Measurements from ENCODE around the gene NECAB2. TPM values are rescaled to one million over a fixed set of nuclear protein-coding genes. Genes with fewer than 3 reads are reported as not detected.

NECAB2 gene
- total RNA-seq, 4 donors from 2014 or later = not detected

DNA sequence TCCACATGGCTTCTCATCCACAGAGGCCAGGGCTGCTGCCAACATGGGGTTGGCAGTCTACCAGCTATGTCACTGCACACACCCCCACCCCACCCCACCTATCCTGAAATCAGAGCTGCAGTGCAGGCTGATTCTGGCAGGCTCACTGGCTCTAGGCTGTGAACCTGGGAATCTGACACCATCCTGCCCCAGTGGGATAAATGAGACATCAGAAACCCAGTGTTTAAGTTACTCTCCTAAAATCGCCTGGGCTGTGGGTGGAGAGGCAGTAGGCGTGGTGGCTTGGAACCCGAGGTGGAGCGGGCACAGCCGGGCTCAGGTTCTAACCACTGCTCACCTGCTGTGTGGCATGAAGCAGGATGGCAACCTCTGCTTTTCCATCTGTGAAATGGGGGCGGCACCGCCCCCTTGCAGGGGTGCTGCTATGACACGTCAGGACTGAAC lies 69.0 kb downstream of the NECAB2 start:
- no peak overlapping the region for H3K27ac ChIP-seq (replicated peaks in 1 of 4)
- TF ChIP-seq POLR2AphosphoS5 (IDR thresholded peaks at IDR 0.05) (no peak), EP300 (IDR thresholded peaks at IDR 0.05) (no peak), POLR2A (IDR thresholded peaks at IDR 0.05; ENCODE audit: low read depth) (no peak)
- TF ChIP-seq, protein P1, sequence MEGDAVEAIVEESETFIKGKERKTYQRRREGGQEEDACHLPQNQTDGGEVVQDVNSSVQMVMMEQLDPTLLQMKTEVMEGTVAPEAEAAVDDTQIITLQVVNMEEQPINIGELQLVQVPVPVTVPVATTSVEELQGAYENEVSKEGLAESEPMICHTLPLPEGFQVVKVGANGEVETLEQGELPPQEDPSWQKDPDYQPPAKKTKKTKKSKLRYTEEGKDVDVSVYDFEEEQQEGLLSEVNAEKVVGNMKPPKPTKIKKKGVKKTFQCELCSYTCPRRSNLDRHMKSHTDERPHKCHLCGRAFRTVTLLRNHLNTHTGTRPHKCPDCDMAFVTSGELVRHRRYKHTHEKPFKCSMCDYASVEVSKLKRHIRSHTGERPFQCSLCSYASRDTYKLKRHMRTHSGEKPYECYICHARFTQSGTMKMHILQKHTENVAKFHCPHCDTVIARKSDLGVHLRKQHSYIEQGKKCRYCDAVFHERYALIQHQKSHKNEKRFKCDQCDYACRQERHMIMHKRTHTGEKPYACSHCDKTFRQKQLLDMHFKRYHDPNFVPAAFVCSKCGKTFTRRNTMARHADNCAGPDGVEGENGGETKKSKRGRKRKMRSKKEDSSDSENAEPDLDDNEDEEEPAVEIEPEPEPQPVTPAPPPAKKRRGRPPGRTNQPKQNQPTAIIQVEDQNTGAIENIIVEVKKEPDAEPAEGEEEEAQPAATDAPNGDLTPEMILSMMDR (IDR thresholded peaks at IDR 0.05) = no peak
- no peaks in the 10 kb centered on the region for H3K4me1 ChIP-seq
- WGBS = 90% methylated on average over 8 of the region's 8 CpGs
- H3K27me3 ChIP-seq = peaks cover 0 to 20% (median 0%) of the 10 kb centered on the region in 4 donors
- H3K4me3 ChIP-seq = no peak overlapping the region
- H3K36me3 ChIP-seq = no peaks in the 10 kb centered on the region
- DNase-seq (ENCODE audit: extremely low spot score) = no peak
- peaks cover 0 to 16% (median 11%) of the 10 kb centered on the region in 4 donors for H3K9me3 ChIP-seq
- intact Hi-C loops (cut with DNase I) = no loop called here

DNA sequence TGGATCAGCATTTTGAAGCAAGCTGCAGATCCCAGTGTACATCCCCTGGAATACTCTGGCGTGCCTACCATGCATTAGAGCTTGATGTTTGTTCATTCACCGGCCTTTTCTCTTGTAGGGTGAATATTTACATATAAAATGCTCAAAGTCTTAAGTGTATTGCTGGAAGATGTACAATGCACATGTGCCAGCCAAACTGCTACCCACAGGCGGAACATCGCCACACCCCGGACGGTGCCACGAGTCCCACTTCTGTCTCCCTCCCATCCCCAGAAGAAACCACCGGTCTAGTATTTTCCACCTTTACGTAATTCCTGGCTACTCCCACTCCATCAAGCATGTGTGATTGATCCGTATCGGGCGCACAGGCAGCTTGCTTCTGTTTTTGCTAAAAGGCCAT lies 70.4 kb downstream of the NECAB2 start:
- Histone ChIP-seq H3K4me1 (peaks cover 0 to 3% (median 0%) of the 10 kb centered on the region in 4 donors), H3K4me3 (no peak overlapping the region), H3K36me3 (no peaks in the 10 kb centered on the region), H3K27me3 (peaks cover 0 to 27% (median 0%) of the 10 kb centered on the region in 4 donors), H3K9me3 (peaks cover 0 to 16% (median 11%) of the 10 kb centered on the region in 4 donors), H3K27ac (replicated peaks in 1 of 4) (no peak overlapping the region)
- 92% methylated on average over 12 of the region's 12 CpGs for WGBS
- TF ChIP-seq, protein P1 (IDR thresholded peaks at IDR 0.05) = no peak
- TF ChIP-seq POLR2AphosphoS5 (IDR thresholded peaks at IDR 0.05) (no peak), POLR2A (IDR thresholded peaks at IDR 0.05; ENCODE audit: low read depth) (no peak), EP300 (IDR thresholded peaks at IDR 0.05) (no peak)
- DNase-seq (ENCODE audit: extremely low spot score) = no peak
- intact Hi-C loops (cut with DNase I) = no loop called here

DNA sequence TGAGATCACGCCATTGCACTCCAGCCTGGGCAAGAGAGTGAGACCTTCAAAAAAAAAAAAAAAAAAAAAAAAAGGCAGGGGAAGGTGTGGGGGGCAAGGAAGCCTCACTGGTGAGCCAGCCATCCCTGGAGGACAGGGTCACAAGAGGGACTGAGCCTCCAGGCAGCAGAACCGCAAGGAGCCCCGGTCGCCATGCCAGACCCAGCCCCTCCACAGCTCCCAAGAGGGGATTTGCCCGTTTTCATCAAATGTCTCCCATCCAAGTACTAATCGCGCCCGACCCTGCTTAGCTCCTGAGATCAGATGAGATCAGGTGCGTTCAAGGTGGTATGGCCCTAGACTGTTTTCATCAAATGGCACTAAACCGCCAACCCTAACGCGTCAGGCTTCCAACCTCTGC lies 71.7 kb downstream of the NECAB2 start:
- no peak overlapping the region for H3K27ac ChIP-seq (replicated peaks in 1 of 4)
- intact Hi-C loops (cut with DNase I) = no loop called here
- 92% methylated on average over 12 of the region's 12 CpGs for whole genome bisulfite sequencing
- no peaks in the 10 kb centered on the region for H3K36me3 ChIP-seq
- H3K4me3 ChIP-seq = no peak overlapping the region
- H3K9me3 ChIP-seq = peaks cover 0 to 16% (median 11%) of the 10 kb centered on the region in 4 donors
- peaks cover 0 to 4% (median 0%) of the 10 kb centered on the region in 4 donors for H3K4me1 ChIP-seq
- no peak for TF ChIP-seq POLR2A (IDR thresholded peaks at IDR 0.05; ENCODE audit: low read depth)
- TF ChIP-seq POLR2AphosphoS5 (IDR thresholded peaks at IDR 0.05) = no peak
- TF ChIP-seq, protein P1 (IDR thresholded peaks at IDR 0.05) = no peak
- no peak for TF ChIP-seq EP300 (IDR thresholded peaks at IDR 0.05)
- no peak for DNase-seq (ENCODE audit: extremely low spot score)
- H3K27me3 ChIP-seq = peaks cover 0 to 26% (median 0%) of the 10 kb centered on the region in 4 donors

DNA sequence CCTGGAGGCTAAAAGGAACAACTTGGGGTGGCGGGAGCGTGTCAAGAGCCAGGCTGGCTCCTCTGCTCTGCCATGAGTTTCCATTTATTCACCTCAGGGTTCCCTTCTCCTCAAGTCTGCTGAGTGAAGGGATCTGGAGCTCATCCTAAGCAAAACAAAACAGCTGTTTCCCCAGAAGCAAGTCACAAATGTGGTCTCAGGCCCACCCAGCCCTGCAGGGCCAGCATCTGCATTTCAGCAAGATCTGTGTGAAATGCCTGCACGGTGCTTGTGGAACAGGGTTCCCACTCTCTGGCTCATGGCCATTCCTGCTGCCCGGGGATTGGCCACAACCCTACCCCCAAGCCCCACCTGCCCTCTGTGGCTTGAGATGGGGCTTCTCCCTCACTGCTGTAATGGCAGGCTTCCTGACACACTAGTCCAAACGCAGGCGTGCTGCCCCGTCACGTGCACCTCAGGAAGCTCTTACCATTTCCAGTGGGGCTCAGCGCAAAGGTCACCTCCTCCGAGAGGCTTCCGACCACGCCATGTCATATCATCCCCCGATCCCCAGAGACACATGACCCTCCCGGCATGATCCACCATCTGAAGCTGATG lies 72.3 kb downstream of the NECAB2 start:
- Histone ChIP-seq H3K27ac (replicated peaks in 1 of 4) (no peak overlapping the region), H3K27me3 (peaks cover 0 to 26% (median 0%) of the 10 kb centered on the region in 4 donors), H3K9me3 (peaks cover 0 to 15% (median 11%) of the 10 kb centered on the region in 4 donors), H3K4me3 (no peak overlapping the region), H3K36me3 (no peaks in the 10 kb centered on the region), H3K4me1 (peaks cover 0 to 4% (median 0%) of the 10 kb centered on the region in 4 donors)
- intact Hi-C loops (cut with DNase I) = no loop called here
- DNase-seq (ENCODE audit: extremely low spot score) = no peak
- no peak for TF ChIP-seq POLR2AphosphoS5 (IDR thresholded peaks at IDR 0.05)
- TF ChIP-seq POLR2A (IDR thresholded peaks at IDR 0.05; ENCODE audit: low read depth) = no peak
- TF ChIP-seq, protein P1 (IDR thresholded peaks at IDR 0.05) = no peak
- no peak for TF ChIP-seq EP300 (IDR thresholded peaks at IDR 0.05)
- 79% methylated on average over 14 of the region's 14 CpGs for WGBS
